ENCODE results near the gene GIGYF2. TPM values are rescaled to one million over a fixed set of nuclear protein-coding genes. Genes with fewer than 3 reads are reported as not detected.

GIGYF2 gene
- total RNA-seq, 2 donors from 2014 or later = 62.5 to 72.3 TPM

DNA sequence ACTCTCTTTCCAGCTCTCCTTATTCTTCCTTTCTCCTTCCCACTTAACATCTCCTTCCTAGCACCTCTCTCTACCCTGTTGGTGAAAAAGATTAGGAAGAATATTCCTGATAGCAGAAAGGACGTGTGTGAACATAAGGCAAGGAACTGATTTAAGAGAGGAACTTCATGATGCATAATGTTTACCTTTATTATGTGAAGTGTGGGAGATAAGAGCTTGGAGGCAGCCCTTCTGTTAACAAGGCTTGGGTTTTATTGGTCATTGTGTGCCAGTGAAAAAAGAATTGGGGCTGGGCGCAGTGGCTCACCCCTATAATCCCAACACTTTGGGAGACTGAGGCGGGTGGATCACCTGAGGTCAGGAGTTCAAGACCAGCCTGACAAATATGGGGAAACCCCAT is 44.8 kb downstream of the GIGYF2 start:
- H3K9me3 Mint-ChIP-seq = no peaks in the 10 kb centered on the region
- Histone ChIP-seq H3K36me3 (ENCODE audit: control insufficient read depth, insufficient read depth, low read length) (peaks cover 23% of the 10 kb centered on the region), H3K4me1 (ENCODE audit: control insufficient read depth, insufficient read depth, low read length) (no peaks in the 10 kb centered on the region), H3K27ac (ENCODE audit: low read depth, low read length) (no peak overlapping the region), H3K27me3 (ENCODE audit: control insufficient read depth, insufficient read depth, low read length, poor library complexity, severe bottlenecking) (no peaks in the 10 kb centered on the region), H3K9me3 (ENCODE audit: control insufficient read depth, low read length) (no peaks in the 10 kb centered on the region), H3K9ac (ENCODE audit: extremely low read depth, low read length, poor library complexity, severe bottlenecking) (no peak overlapping the region), H3K4me3 (ENCODE audit: low read length) (no peak overlapping the region)
- H3K4me3 Mint-ChIP-seq = no peak overlapping the region
- TF ChIP-seq, protein P1, sequence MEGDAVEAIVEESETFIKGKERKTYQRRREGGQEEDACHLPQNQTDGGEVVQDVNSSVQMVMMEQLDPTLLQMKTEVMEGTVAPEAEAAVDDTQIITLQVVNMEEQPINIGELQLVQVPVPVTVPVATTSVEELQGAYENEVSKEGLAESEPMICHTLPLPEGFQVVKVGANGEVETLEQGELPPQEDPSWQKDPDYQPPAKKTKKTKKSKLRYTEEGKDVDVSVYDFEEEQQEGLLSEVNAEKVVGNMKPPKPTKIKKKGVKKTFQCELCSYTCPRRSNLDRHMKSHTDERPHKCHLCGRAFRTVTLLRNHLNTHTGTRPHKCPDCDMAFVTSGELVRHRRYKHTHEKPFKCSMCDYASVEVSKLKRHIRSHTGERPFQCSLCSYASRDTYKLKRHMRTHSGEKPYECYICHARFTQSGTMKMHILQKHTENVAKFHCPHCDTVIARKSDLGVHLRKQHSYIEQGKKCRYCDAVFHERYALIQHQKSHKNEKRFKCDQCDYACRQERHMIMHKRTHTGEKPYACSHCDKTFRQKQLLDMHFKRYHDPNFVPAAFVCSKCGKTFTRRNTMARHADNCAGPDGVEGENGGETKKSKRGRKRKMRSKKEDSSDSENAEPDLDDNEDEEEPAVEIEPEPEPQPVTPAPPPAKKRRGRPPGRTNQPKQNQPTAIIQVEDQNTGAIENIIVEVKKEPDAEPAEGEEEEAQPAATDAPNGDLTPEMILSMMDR (conservative IDR thresholded peaks at IDR 0.05) = no peak
- WGBS, 2 experiments (ENCODE audit: insufficient coverage in 1 of 2, insufficient read length in 1 of 2) = 90 to 100% methylated on average over 1 to 3 of the region's 3 CpGs
- no peak for DNase-seq
- no peak overlapping the region for H3K27ac Mint-ChIP-seq
- H3K4me1 Mint-ChIP-seq = peaks cover 14% of the 10 kb centered on the region
- peaks cover 14% of the 10 kb centered on the region for H3K36me3 Mint-ChIP-seq (ENCODE audit: low read depth)
- no peaks in the 10 kb centered on the region for H3K27me3 Mint-ChIP-seq (ENCODE audit: insufficient read depth)

DNA sequence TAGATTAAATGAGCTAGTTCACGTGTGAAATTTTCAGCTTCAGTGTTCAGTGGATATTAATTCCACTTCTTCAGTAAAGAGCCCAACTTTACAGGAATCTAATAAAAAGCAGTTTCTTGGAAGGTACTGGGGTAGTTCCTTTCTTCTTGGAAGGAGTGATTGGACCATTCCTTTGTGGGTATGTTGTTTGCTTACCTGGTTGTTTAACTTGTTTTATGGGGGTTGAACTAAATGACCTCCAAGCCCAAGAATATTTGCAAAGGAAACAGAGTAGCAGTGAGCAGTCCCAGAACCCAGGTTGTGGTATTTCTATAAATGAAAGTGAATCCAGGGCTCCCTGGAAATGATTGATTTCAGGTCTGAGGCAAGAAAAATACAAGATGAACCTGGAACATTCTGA is 47.8 kb downstream of the GIGYF2 start:
- DNase-seq = no peak
- H3K27ac Mint-ChIP-seq = no peak overlapping the region
- no peaks in the 10 kb centered on the region for H3K9me3 Mint-ChIP-seq
- H3K36me3 Mint-ChIP-seq (ENCODE audit: low read depth) = peaks cover 26% of the 10 kb centered on the region
- WGBS, 2 experiments (ENCODE audit: insufficient coverage in 1 of 2, insufficient read length in 1 of 2) = 92% methylated on average over 1 of the region's 1 CpG; no CpG with 5 or more reads in 1 of the 2 experiments
- no peak overlapping the region for H3K4me3 Mint-ChIP-seq
- H3K4me1 Mint-ChIP-seq = peaks cover 14% of the 10 kb centered on the region
- Histone ChIP-seq H3K9me3 (ENCODE audit: control insufficient read depth, low read length) (no peaks in the 10 kb centered on the region), H3K4me3 (ENCODE audit: low read length) (no peak overlapping the region), H3K9ac (ENCODE audit: extremely low read depth, low read length, poor library complexity, severe bottlenecking) (no peak overlapping the region), H3K27me3 (ENCODE audit: control insufficient read depth, insufficient read depth, low read length, poor library complexity, severe bottlenecking) (no peaks in the 10 kb centered on the region), H3K36me3 (ENCODE audit: control insufficient read depth, insufficient read depth, low read length) (peaks cover 40% of the 10 kb centered on the region), H3K27ac (ENCODE audit: low read depth, low read length) (no peak overlapping the region), H3K4me1 (ENCODE audit: control insufficient read depth, insufficient read depth, low read length) (no peaks in the 10 kb centered on the region)
- H3K27me3 Mint-ChIP-seq (ENCODE audit: insufficient read depth) = no peaks in the 10 kb centered on the region
- TF ChIP-seq, protein P1 (conservative IDR thresholded peaks at IDR 0.05) = no peak

DNA sequence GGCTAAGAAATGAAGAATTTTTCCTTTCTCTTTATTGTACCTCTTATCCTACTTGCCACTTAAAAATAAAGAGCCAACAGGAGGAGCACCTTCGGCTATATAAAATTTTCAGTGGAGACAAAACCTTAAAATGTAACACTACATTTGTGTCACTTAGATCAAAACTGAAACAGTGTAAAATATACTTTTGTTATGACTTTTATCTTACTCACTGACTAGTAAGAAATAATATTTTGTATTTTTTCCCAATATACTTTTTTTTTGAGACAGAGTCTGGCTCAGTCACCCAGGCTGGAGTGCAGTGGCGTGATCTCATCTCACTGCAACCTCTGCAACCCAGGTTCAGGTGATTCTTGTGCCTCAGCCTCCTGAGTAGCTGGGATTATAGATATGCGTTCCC is 50.9 kb downstream of the GIGYF2 start:
- H3K4me3 Mint-ChIP-seq = no peak overlapping the region
- Histone ChIP-seq H3K36me3 (ENCODE audit: control insufficient read depth, insufficient read depth, low read length) (peaks cover 60% of the 10 kb centered on the region), H3K27me3 (ENCODE audit: control insufficient read depth, insufficient read depth, low read length, poor library complexity, severe bottlenecking) (no peaks in the 10 kb centered on the region), H3K4me1 (ENCODE audit: control insufficient read depth, insufficient read depth, low read length) (no peaks in the 10 kb centered on the region), H3K9ac (ENCODE audit: extremely low read depth, low read length, poor library complexity, severe bottlenecking) (no peak overlapping the region), H3K9me3 (ENCODE audit: control insufficient read depth, low read length) (no peaks in the 10 kb centered on the region), H3K4me3 (ENCODE audit: low read length) (no peak overlapping the region), H3K27ac (ENCODE audit: low read depth, low read length) (no peak overlapping the region)
- H3K4me1 Mint-ChIP-seq = no peaks in the 10 kb centered on the region
- H3K36me3 Mint-ChIP-seq (ENCODE audit: low read depth) = peaks cover 40% of the 10 kb centered on the region
- WGBS, 2 experiments (ENCODE audit: insufficient coverage in 1 of 2, insufficient read length in 1 of 2) = 95% methylated on average over 3 of the region's 3 CpGs; no CpG with 5 or more reads in 1 of the 2 experiments
- no peak for DNase-seq
- H3K9me3 Mint-ChIP-seq = no peaks in the 10 kb centered on the region
- TF ChIP-seq, protein P1 (conservative IDR thresholded peaks at IDR 0.05) = no peak
- H3K27ac Mint-ChIP-seq = no peak overlapping the region
- no peaks in the 10 kb centered on the region for H3K27me3 Mint-ChIP-seq (ENCODE audit: insufficient read depth)
